Mesendoderm (in vitro differentiated cells): ENCODE measurements around the gene STK32A.

Experiments
- DNase-seq: peaks from one replicate; pipeline ENCODE4 v3.0.0; 2013
- H2AK5ac ChIP-seq: 2 replicates; pipeline ENCODE4 v1.6.1; 2013; ENCODE audit warnings: low read length, inconsistent platforms
- H2BK120ac ChIP-seq: 2 replicates; pipeline ENCODE4 v1.6.1; 2013; ENCODE audit warnings: low read depth, mild to moderate bottlenecking, low read length, moderate library complexity, mixed read lengths
- H2BK15ac ChIP-seq: replicated peaks from 2 replicates; pipeline ENCODE4 v1.6.1; 2013; ENCODE audit warnings: low read depth, mild to moderate bottlenecking, moderate library complexity
- H2BK5ac ChIP-seq: 2 replicates; pipeline ENCODE4 v1.6.1; 2013; ENCODE audit warnings: low read length, inconsistent platforms
- H3K18ac ChIP-seq: 2 replicates; pipeline ENCODE4 v1.6.1; 2013; ENCODE audit warnings: mild to moderate bottlenecking, low read length, mixed read lengths
- H3K23ac ChIP-seq: one replicate; pipeline ENCODE4 v1.6.1; 2013; ENCODE audit warnings: low read length
- H3K27ac ChIP-seq: 2 replicates; pipeline ENCODE4 v1.5.1; 2013; ENCODE audit warnings: low read depth, mild to moderate bottlenecking, inconsistent platforms, low read length, moderate library complexity
- H3K27me3 ChIP-seq: 2 replicates; pipeline ENCODE4 v1.6.1; 2013; ENCODE audit warnings: low read length, control low read depth, mild to moderate bottlenecking, inconsistent platforms; ENCODE audit not compliant: insufficient read depth, poor library complexity
- H3K36me3 ChIP-seq: 2 replicates; pipeline ENCODE4 v1.6.1; 2013; ENCODE audit warnings: low read length, inconsistent platforms; ENCODE audit not compliant: control insufficient read depth, insufficient read depth
- H3K4ac ChIP-seq: one replicate; pipeline ENCODE4 v1.6.1; 2013; ENCODE audit warnings: low read depth, mild to moderate bottlenecking, low read length, moderate library complexity
- H3K4me1 ChIP-seq: 2 replicates; pipeline ENCODE4 v1.6.1; 2013; ENCODE audit warnings: low read depth, low read length, inconsistent platforms; ENCODE audit not compliant: control insufficient read depth
- H3K4me2 ChIP-seq: 2 replicates; pipeline ENCODE4 v1.6.1; 2013; ENCODE audit warnings: low read length
- H3K4me3 ChIP-seq: 2 replicates; pipeline ENCODE4 v1.5.1; 2013; ENCODE audit warnings: mild to moderate bottlenecking, low read length
- H3K56ac ChIP-seq: one replicate; pipeline ENCODE4 v1.6.1; 2013; ENCODE audit warnings: low read length
- H3K79me1 ChIP-seq: 2 replicates; pipeline ENCODE4 v1.6.1; 2013; ENCODE audit warnings: low read length, inconsistent platforms
- H3K79me2 ChIP-seq: 2 replicates; pipeline ENCODE4 v1.6.1; 2013; ENCODE audit warnings: mild to moderate bottlenecking, low read length; ENCODE audit not compliant: control insufficient read depth, insufficient read depth
- H3K9ac ChIP-seq: 2 replicates; pipeline ENCODE4 v1.6.1; 2013; ENCODE audit warnings: low read length, inconsistent platforms
- H4K5ac ChIP-seq: one replicate; pipeline ENCODE4 v1.6.1; 2013; ENCODE audit warnings: low read length
- H4K8ac ChIP-seq: one replicate; pipeline ENCODE4 v1.6.1; 2013; ENCODE audit warnings: low read depth, mild to moderate bottlenecking, control low read depth, low read length, moderate library complexity
- WGBS: extraction: QIAGEN DNeasy Blood & Tissue Kit; methylation state at CpG from one replicate; pipeline ENCODE4 v1.1.7; 2013; ENCODE audit warnings: low lambda C conversion rate, missing lambda C conversion rate; ENCODE audit not compliant: insufficient coverage; ENCODE audit errors: extremely low coverage; 5-methylcytosine and 5-hydroxymethylcytosine counted together

The STK32A gene

DNA sequence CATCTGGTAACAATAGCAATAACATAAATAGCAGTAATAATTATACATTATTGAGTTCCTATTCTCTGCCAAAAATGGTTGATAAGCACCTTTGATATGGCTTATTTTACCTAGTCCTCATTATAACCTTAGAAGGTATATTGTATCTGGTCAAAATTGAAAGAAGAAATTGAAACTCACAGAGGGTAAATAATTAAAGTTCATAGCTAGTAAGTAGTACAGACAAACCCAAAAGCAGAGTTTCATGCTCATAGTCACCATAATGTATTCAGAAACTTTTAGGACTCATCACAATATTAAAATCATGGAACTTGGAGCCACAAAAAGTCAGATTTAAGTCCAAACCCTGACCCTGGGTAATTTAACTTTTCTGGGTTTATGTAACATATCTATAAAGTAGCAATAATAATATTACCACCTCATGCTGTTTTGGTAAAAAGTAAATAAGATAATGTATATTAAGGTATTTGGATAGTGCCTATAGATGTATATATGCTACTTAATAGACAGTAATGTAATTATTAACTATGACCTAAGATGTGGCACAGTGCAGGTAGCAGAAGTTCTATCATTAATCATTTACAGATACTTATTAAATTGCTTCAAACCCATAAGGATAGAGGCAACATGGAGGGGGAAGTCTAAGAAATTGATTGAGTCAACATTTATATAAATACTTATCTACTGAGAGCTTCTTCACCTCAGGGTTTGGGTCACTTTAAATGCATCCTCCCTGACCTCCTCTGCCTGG lies 32.4 kb downstream of the STK32A start:
- Histone ChIP-seq H3K4me1 (no peaks in the 10 kb centered on the region), H3K27ac (no peak overlapping the region), H2BK15ac (no peak overlapping the region), H4K8ac (no peak overlapping the region), H3K27me3 (no peaks in the 10 kb centered on the region), H2BK5ac (no peak overlapping the region), H4K5ac (no peak overlapping the region), H3K4me3 (no peak overlapping the region), H3K9ac (no peak overlapping the region), H3K23ac (no peak overlapping the region), H2BK120ac (no peak overlapping the region), H3K18ac (no peak overlapping the region), H3K4ac (no peak overlapping the region), H3K4me2 (no peak overlapping the region), H2AK5ac (no peak overlapping the region), H3K79me1 (no peaks in the 10 kb centered on the region), H3K36me3 (no peaks in the 10 kb centered on the region), H3K56ac (no peak overlapping the region), H3K79me2 (no peaks in the 10 kb centered on the region)
- DNase-seq, result no peak

- Histone ChIP-seq H3K36me3 (no peaks in the 10 kb centered on the region), H3K4me3 (no peak overlapping the region), H3K4ac (no peak overlapping the region), H3K4me1 (no peaks in the 10 kb centered on the region), H3K27me3 (no peaks in the 10 kb centered on the region), H2AK5ac (no peak overlapping the region), H3K56ac (no peak overlapping the region), H3K9ac (no peak overlapping the region), H2BK5ac (no peak overlapping the region), H3K79me1 (no peaks in the 10 kb centered on the region), H2BK15ac (no peak overlapping the region), H4K8ac (no peak overlapping the region), H3K4me2 (no peak overlapping the region), H3K79me2 (no peaks in the 10 kb centered on the region), H3K27ac (no peak overlapping the region), H2BK120ac (no peak overlapping the region), H3K18ac (no peak overlapping the region), H3K23ac (no peak overlapping the region), H4K5ac (no peak overlapping the region)
- no CpG with 5 or more reads among the region's 1 CpG for WGBS
- DNase-seq, result no peak
These were observed 41.7 kb downstream of the STK32A start for GRCh38 chr5:147276497-147276896.

- no peak overlapping the region for H3K9ac ChIP-seq
- no peaks in the 10 kb centered on the region for H3K27me3 ChIP-seq
- H3K56ac ChIP-seq, result no peak overlapping the region
- WGBS, result no CpG with 5 or more reads among the region's 1 CpG
- no peaks in the 10 kb centered on the region for H3K4me1 ChIP-seq
- no peak overlapping the region for H3K4ac ChIP-seq
- H2AK5ac ChIP-seq, result no peak overlapping the region
- H3K23ac ChIP-seq, result no peak overlapping the region
- no peak overlapping the region for H3K27ac ChIP-seq
- no peak overlapping the region for H2BK120ac ChIP-seq
- no peak overlapping the region for H4K8ac ChIP-seq
- H2BK5ac ChIP-seq, result no peak overlapping the region
- no peak for DNase-seq
- no peak overlapping the region for H3K4me2 ChIP-seq
- H2BK15ac ChIP-seq, result no peak overlapping the region
- H4K5ac ChIP-seq, result no peak overlapping the region
- H3K36me3 ChIP-seq, result no peaks in the 10 kb centered on the region
- no peaks in the 10 kb centered on the region for H3K79me1 ChIP-seq
- no peak overlapping the region for H3K18ac ChIP-seq
- no peak overlapping the region for H3K4me3 ChIP-seq
- H3K79me2 ChIP-seq, result no peaks in the 10 kb centered on the region
These were observed 51.5 kb downstream of the STK32A start for GRCh38 chr5:147286296-147286695.

DNA sequence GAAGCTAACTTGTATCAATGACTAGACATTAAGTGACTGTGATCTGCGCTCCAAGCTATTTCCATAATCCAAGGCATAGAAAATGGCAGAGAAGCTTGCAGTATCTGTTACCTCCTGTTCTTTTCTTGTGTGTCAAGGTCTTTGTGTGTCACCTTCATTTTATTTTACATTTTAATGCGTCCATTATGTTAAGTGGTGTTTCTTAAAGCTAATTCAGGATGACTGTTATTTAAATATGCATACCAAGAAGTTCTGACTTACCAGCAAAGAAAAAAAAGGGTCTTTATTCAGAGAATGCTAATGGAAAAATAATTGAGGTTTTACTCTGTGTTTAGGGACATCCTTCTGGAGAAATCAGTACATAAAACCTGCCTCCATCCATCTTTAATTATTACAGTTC lies 52.3 kb downstream of the STK32A start:
- DNase-seq, result no peak
- Histone ChIP-seq H3K27me3 (no peaks in the 10 kb centered on the region), H4K5ac (no peak overlapping the region), H3K4me1 (no peaks in the 10 kb centered on the region), H2AK5ac (no peak overlapping the region), H3K27ac (no peak overlapping the region), H2BK15ac (no peak overlapping the region), H3K4me2 (no peak overlapping the region), H3K79me2 (no peaks in the 10 kb centered on the region), H3K23ac (no peak overlapping the region), H3K36me3 (no peaks in the 10 kb centered on the region), H3K56ac (no peak overlapping the region), H2BK120ac (no peak overlapping the region), H4K8ac (no peak overlapping the region), H3K9ac (no peak overlapping the region), H3K18ac (no peak overlapping the region), H2BK5ac (no peak overlapping the region), H3K4ac (no peak overlapping the region), H3K79me1 (no peaks in the 10 kb centered on the region), H3K4me3 (no peak overlapping the region)
- no CpG with 5 or more reads among the region's 2 CpGs for WGBS

DNA sequence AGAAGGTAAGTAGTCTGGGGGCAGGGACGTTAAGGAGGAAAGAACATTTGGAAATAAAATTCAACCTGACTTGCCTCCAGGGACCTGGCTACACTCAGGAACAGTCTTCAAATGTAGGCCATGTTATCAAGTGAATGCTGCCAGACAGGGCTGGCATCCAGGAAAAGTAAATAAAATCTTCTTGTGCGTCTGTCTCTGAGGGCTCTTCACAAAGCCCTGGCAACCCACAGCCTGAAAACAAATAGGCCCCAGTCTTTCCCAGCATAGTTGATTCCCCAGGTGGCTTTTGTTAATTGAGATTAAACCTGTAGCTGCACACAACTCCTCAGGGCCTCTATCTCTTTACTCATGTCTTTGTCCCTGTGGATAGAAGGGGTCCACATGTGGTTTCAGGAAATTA lies 55.4 kb downstream of the STK32A start:
- Histone ChIP-seq H3K9ac (no peak overlapping the region), H3K23ac (no peak overlapping the region), H4K8ac (no peak overlapping the region), H2BK5ac (no peak overlapping the region), H3K27ac (no peak overlapping the region), H3K27me3 (no peaks in the 10 kb centered on the region), H2BK120ac (no peak overlapping the region), H3K79me2 (no peaks in the 10 kb centered on the region), H3K18ac (peak overlapping the region; percentile 28), H3K79me1 (no peaks in the 10 kb centered on the region), H3K4me2 (no peak overlapping the region), H3K4ac (no peak overlapping the region), H3K36me3 (no peaks in the 10 kb centered on the region), H2AK5ac (no peak overlapping the region), H3K4me1 (no peaks in the 10 kb centered on the region), H3K56ac (no peak overlapping the region), H4K5ac (no peak overlapping the region), H3K4me3 (no peak overlapping the region), H2BK15ac (no peak overlapping the region)
- peak; percentile 27 for DNase-seq
- no CpG with 5 or more reads among the region's 2 CpGs for WGBS

DNA sequence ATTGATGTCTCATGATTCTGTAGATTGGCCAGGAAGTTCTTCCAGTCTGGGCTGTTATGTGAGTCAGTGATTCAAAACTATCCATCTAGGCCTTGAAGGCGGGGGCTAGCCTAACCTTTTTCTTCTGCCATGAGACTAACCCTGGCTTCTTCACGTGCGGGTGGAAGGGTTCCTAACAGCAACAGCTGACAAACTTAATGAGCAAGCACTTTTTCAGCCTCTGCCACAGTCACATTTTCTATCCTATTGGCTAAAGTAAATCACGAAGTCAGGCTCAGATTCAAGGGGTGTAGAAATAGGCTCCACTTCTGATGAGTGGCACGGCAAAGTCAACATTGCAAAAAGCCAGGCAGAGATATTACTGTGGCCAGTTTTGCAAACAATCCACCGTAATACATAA lies 68.4 kb downstream of the STK32A start:
- no peak overlapping the region for H3K9ac ChIP-seq
- H3K27me3 ChIP-seq, result no peaks in the 10 kb centered on the region
- H3K27ac ChIP-seq, result no peak overlapping the region
- H3K79me1 ChIP-seq, result no peaks in the 10 kb centered on the region
- H3K18ac ChIP-seq, result no peak overlapping the region
- no peaks in the 10 kb centered on the region for H3K4me1 ChIP-seq
- H4K8ac ChIP-seq, result no peak overlapping the region
- WGBS, result no CpG with 5 or more reads among the region's 6 CpGs
- H3K4ac ChIP-seq, result peak overlapping the region; percentile 16
- H3K79me2 ChIP-seq, result no peaks in the 10 kb centered on the region
- no peak overlapping the region for H2BK15ac ChIP-seq
- no peak overlapping the region for H4K5ac ChIP-seq
- no peak overlapping the region for H2BK5ac ChIP-seq
- no peak overlapping the region for H3K23ac ChIP-seq
- DNase-seq, result no peak
- no peak overlapping the region for H2AK5ac ChIP-seq
- H3K36me3 ChIP-seq, result no peaks in the 10 kb centered on the region
- no peak overlapping the region for H2BK120ac ChIP-seq
- H3K56ac ChIP-seq, result no peak overlapping the region
- no peak overlapping the region for H3K4me2 ChIP-seq
- no peak overlapping the region for H3K4me3 ChIP-seq
